Endothelial cell of umbilical vein (primary cell): Measurements from ENCODE around the gene ALB. TPM values are rescaled to one million over a fixed set of nuclear protein-coding genes. Genes with fewer than 3 reads are reported as not detected.

ENCODE experiments used
- BruUV-seq: library from RNA; stranded (reverse); fragments of 400-500 nt; replicated peaks from 2 replicates; lab custom pipeline; 2021; lab: Mats Ljungman, UMichigan
- CTCF ChIA-PET: fragments of 300-600, 350-600 bp; sonication (Branson Sonifier 250); formaldehyde crosslinking; loops from one replicate; lab custom pipeline; 2021; ENCODE audit warnings: antibody characterized with exemption, inconsistent platforms; lab: Charles Lee
- POLR2A ChIA-PET: fragments of 300-600, 350-600 bp; sonication (Branson Sonifier 250); formaldehyde crosslinking; loops from one replicate; lab custom pipeline; 2021; ENCODE audit warnings: antibody characterized with exemption, inconsistent platforms; lab: Charles Lee
- DNase-seq: peaks from one replicate; pipeline ENCODE4 v3.0.0-alpha.2; 2011; ENCODE audit warnings: low read depth, low spot score
- FAIRE-seq: peaks from 2 replicates; lab custom pipeline; 2011; peaks lifted over from hg19 to GRCh38; lab: Jason Lieb, UNC
- H2AFZ ChIP-seq: 2 replicates; pipeline ENCODE4 v1.6.0; 2012; ENCODE audit warnings: low read depth, low read length, control low read depth, inconsistent platforms
- H3K27ac ChIP-seq: 2 replicates; pipeline ENCODE4 v1.5.1; 2011; ENCODE audit warnings: low read depth, mild to moderate bottlenecking, control low read depth, low read length, moderate library complexity; ENCODE audit not compliant: insufficient read depth
- H3K27me3 ChIP-seq, 2 experiments: 2 replicates each; pipeline versions ENCODE4 v1.6.0 to v1.6.1; 2011; ENCODE audit warnings: low read length in 2 of 2, mixed read lengths in 1 of 2; ENCODE audit not compliant: control insufficient read depth in 2 of 2, insufficient read depth in 2 of 2
- H3K36me3 ChIP-seq, 2 experiments: 2 replicates in 1 of 2; 3 replicates in 1 of 2; pipeline ENCODE4 v1.5.1; 2011; ENCODE audit warnings: low read length in 2 of 2, mild to moderate bottlenecking in 1 of 2, moderate library complexity in 1 of 2; ENCODE audit not compliant: control insufficient read depth in 2 of 2, insufficient read depth in 2 of 2; ENCODE audit errors: extremely low read depth in 1 of 2
- H3K4me1 ChIP-seq: 3 replicates; pipeline ENCODE4 v1.5.1; 2011; ENCODE audit warnings: mild to moderate bottlenecking, low read length; ENCODE audit not compliant: control insufficient read depth, insufficient read depth; ENCODE audit errors: extremely low read depth
- H3K4me2 ChIP-seq: 2 replicates; pipeline ENCODE4 v1.6.1; 2011; ENCODE audit warnings: low read length, control low read depth, mixed read lengths; ENCODE audit not compliant: insufficient read depth
- H3K4me3 ChIP-seq, 3 experiments: fragments of 200-600 bp in 1 of 3; sonication (generic), shearing (Covaris generic) in 1 of 3; replicated peaks in 1 of 3; 2 replicates each; pipeline ENCODE4 v1.5.1; 2011 to 2016; ENCODE audit warnings: control low read depth in 3 of 3, low read length in 3 of 3, mild to moderate bottlenecking in 2 of 3, inconsistent platforms in 1 of 3, low read depth in 1 of 3, moderate library complexity in 1 of 3; ENCODE audit not compliant: insufficient read depth in 1 of 3
- H3K79me2 ChIP-seq: 2 replicates; pipeline ENCODE4 v1.6.0; 2012; ENCODE audit warnings: low read length, inconsistent platforms; ENCODE audit not compliant: control insufficient read depth, insufficient read depth
- H3K9ac ChIP-seq: replicated peaks from 2 replicates; pipeline ENCODE3; 2011; ENCODE audit warnings: low read length, control low read depth; ENCODE audit not compliant: insufficient read depth; ENCODE audit errors: extremely low read depth
- H3K9me1 ChIP-seq: replicated peaks from 3 replicates; pipeline ENCODE4 v1.6.0; 2011; ENCODE audit warnings: mild to moderate bottlenecking, low read length; ENCODE audit not compliant: control insufficient read depth, insufficient read depth; ENCODE audit errors: extremely low read depth
- H3K9me3 ChIP-seq: replicated peaks from 2 replicates; pipeline ENCODE4 v1.5.1; 2012; ENCODE audit warnings: low read length, inconsistent platforms; ENCODE audit not compliant: control insufficient read depth, insufficient read depth
- H4K20me1 ChIP-seq: replicated peaks from 2 replicates; pipeline ENCODE3; 2011; ENCODE audit warnings: mild to moderate bottlenecking, low read length; ENCODE audit not compliant: control insufficient read depth, insufficient read depth; ENCODE audit errors: extremely low read depth
- CTCF ChIP-seq, 2 donors: IDR thresholded peaks; 1 replicate in 1 of 2; 2 replicates in 1 of 2; pipeline ENCODE4 v1.5.1; 2011; ENCODE audit warnings: low read length in 2 of 2, mild to moderate bottlenecking in 2 of 2, moderate library complexity in 2 of 2, control low read depth in 1 of 2, inconsistent platforms in 1 of 2, low read depth in 1 of 2; ENCODE audit not compliant: insufficient read depth in 1 of 2; ENCODE audit errors: extremely low read depth in 1 of 2
- EZH2 ChIP-seq: IDR thresholded peaks from 2 replicates; pipeline ENCODE4 v1.6.1; 2012; ENCODE audit warnings: borderline replicate concordance, low read depth, mild to moderate bottlenecking, moderate library complexity, low read length, inconsistent platforms; ENCODE audit not compliant: severe bottlenecking
- FOS ChIP-seq: IDR thresholded peaks from 2 replicates; pipeline ENCODE4 v1.6.1; 2011; ENCODE audit warnings: mild to moderate bottlenecking, low read length, moderate library complexity, borderline replicate concordance; ENCODE audit not compliant: insufficient read depth
- GATA2 ChIP-seq: IDR thresholded peaks from 2 replicates; pipeline ENCODE4 v1.7.0; 2011; ENCODE audit warnings: low read depth, mild to moderate bottlenecking, moderate library complexity, mixed read lengths, low read length; ENCODE audit not compliant: insufficient read length, insufficient read depth
- JUN ChIP-seq: IDR thresholded peaks from 2 replicates; pipeline ENCODE4 v1.6.1; 2011; ENCODE audit warnings: borderline replicate concordance, low read depth; ENCODE audit not compliant: insufficient read length, insufficient read depth
- MAX ChIP-seq: IDR thresholded peaks from 2 replicates; pipeline ENCODE4 v1.6.1; 2011; ENCODE audit not compliant: insufficient read depth, insufficient read length
- MYC ChIP-seq: IDR thresholded peaks from one replicate; pipeline ENCODE4 v1.6.1; 2011; ENCODE audit warnings: mild to moderate bottlenecking, low read depth, low read length
- POLR2A ChIP-seq: IDR thresholded peaks from 2 replicates; pipeline ENCODE4 v1.6.1; 2012; ENCODE audit warnings: low read depth, mild to moderate bottlenecking, control low read depth, low read length
- POLR2AphosphoS5 ChIP-seq: IDR thresholded peaks from 2 replicates; pipeline ENCODE4 v1.6.1; 2012; ENCODE audit warnings: low read depth, mild to moderate bottlenecking, control low read depth, low read length, moderate library complexity; ENCODE audit not compliant: insufficient read depth
- dilution Hi-C: fragments of 300-500 bp; cut with MboI; formaldehyde crosslinking; loops from one replicate; pipeline ENCODE4 v1.15.0; 2019; ENCODE audit warnings: low sequenced_read_pairs; ENCODE audit not compliant: extremely low pct_ligation_motif_present
- intact Hi-C: fragments of 100-400 bp; cut with micrococcal nuclease; formaldehyde crosslinking; loops from one replicate; pipeline ENCODE4 v1.10.0; 2022
- polyA plus RNA-seq, 4 experiments: library from polyadenylated mRNA; depleted of rRNA in 3 of 4; stranded (reverse) in 3 of 4; unstranded in 1 of 4; fragments of >200 nt; gene quantifications; 2 replicates each; pipeline versions ENCODE4 v1.2.1 to v1.2.3, GENCODE V29; 2011 to 2012; ENCODE audit warnings: missing spikeins in 1 of 4
- total RNA-seq: library from RNA; stranded (reverse); gene quantifications from 2 replicates; pipeline ENCODE4 v1.2.3, GENCODE V29; 2021

The ALB gene
- total and polyA plus RNA-seq, 2 donors (not counting 3 experiments of a cell fraction or from before 2014, with no cell fraction given), result not detected

GRCh38 chr4:73435984-73436383, 31.9 kb downstream of the ALB start, which contains the start of gene AFP:
TSS of gene AFP (plus strand) at chr4:73436221. CDS start at chr4:73436263, 42 bp downstream.
- CTCF ChIA-PET, result interaction anchor here (0.6 kb wide), 1 partner anchor 10 kb away, joined by 5 read pairs; no protein-coding TSS in a partner anchor
- no peaks in the 10 kb centered on the region for H4K20me1 ChIP-seq
- dilution Hi-C loops (no loop called here), intact Hi-C loops (no loop called here)
- H3K9me1 ChIP-seq, result no peaks in the 10 kb centered on the region
- no peak within 1 kb of the TSS for H3K9ac ChIP-seq
- H3K9me3 ChIP-seq, result no peaks in the 10 kb centered on the region
- no peak within 1 kb of the TSS for H3K4me3 ChIP-seq
- no peak within 1 kb of the TSS for H3K27ac ChIP-seq
- no peaks in the 10 kb centered on the region for H3K79me2 ChIP-seq
- DNase-seq, result no peak
- POLR2A ChIA-PET, result no interaction called here
- no peaks in the 10 kb centered on the region for H3K4me1 ChIP-seq
- no peak for FAIRE-seq
- peaks cover 1 to 15% of the 10 kb centered on the region in 2 experiments for H3K27me3 ChIP-seq
- no TSS peak for BruUV-seq
- no peak within 1 kb of the TSS for H3K4me2 ChIP-seq
- no peaks in the 10 kb centered on the region for H3K36me3 ChIP-seq
- H2AFZ ChIP-seq, result no peak within 1 kb of the TSS
- no peak for TF ChIP-seq CTCF (IDR thresholded peaks at IDR 0.05; ENCODE audit: extremely low read depth in 1 of 2, insufficient read depth in 1 of 2, low read depth in 1 of 2, low read length in 2 of 2)
- no peak for TF ChIP-seq POLR2AphosphoS5
- no peak for TF ChIP-seq FOS
- TF ChIP-seq JUN, result no peak
- no peak for TF ChIP-seq EZH2
- no peak for TF ChIP-seq MAX
- no peak for TF ChIP-seq POLR2A
- no peak for TF ChIP-seq GATA2
- no peak for TF ChIP-seq MYC
